DMS79 treated with DMSO at 0.1 percent for 48 hours (cell line): Measurements from ENCODE around the gene PRSS53.

ENCODE experiments used
- DNase-seq: peaks from one replicate; lab custom pipeline; 2025; lab: John Stamatoyannopoulos, UW

Gene PRSS53

DNA sequence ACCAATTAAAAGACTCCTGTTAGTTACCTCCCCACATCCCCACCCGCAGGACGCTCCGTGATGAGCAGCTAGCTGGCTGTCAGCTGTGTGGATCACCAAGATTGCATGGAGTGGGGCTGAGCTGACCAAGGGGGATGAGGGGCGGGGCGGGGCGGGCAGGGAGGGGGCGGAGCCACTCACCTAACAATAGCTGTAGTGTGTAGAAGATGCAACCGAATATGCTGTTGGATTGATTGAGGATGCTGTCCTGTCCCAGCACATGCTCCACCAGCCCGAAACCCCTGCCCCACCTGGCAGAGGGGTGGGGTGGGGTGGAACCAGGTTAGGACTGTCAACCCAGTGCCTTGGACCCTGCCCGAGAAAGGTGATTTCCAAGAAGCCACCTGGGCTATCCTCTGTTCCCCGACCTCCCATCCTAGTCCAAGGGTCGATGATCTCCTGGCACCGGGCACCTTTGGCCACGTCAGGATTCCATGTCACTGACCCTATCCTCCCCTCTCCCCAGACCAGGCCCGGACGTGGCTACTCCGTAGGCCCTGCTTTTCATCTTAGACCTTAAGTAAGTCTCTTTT, 4.5 kb upstream of the PRSS53 start:
- peak; percentile 27 for DNase-seq

DNA sequence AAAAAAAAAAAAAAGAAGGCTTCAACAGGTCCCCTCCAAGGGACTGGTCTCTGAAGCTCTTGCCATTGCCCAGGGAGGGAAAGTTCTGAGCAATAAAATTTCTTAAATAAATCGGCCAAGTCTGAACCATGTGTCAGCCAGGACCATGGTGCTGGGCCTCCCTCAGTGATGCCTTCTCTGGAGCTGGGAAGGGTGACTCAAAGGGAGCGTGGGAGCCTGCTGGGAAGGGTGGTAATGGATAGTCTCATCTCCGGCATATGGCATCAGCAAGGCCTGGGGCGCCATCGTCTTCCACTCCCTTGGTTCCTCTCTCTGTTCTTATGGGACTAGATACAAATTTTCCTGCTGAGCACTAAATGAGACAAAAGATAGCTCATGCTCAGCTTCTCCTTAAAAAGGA, 3.6 kb upstream of the PRSS53 start:
- DNase-seq, result no peak

DNA sequence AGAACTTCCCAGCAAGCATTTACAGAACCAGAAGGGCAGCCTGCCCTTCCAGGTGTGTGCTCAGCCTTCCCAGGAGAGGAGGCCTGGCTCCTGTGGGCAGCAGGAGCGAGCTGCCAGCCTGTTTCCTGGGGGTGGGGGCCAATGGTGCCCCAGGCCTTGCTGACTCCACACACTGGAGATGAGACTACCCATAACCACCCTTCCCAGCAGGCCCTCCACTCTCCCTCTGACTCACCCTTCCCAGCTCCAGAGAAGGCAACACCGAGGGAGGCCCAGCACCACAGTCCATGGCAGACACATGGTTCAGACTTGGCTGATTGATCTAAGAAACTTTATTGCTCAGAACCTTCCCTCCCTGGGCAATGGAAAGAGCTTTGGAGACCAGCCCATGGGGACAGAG, 1.8 kb upstream of the PRSS53 start:
- no peak for DNase-seq

DNA sequence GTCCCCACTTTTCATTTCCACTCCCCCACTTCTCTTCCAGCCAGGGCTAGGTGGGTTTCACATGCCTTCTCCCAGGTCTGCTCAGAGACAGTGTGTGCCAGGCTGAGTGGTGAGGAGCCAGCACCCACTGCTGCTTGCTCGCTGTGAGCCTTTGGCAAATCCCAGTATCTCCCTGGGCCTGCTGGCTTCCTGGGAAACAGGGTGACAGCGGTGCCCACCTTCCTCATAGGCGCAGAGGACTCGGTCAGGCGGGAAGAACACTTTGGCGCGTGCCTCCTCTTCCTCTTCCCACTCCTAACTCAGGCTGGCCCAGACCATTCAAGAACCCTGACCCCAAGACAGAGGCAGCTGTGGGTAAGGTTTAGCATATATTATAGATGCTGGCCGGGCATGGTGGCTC, 456 bp upstream of the PRSS53 start:
- no peak for DNase-seq

DNA sequence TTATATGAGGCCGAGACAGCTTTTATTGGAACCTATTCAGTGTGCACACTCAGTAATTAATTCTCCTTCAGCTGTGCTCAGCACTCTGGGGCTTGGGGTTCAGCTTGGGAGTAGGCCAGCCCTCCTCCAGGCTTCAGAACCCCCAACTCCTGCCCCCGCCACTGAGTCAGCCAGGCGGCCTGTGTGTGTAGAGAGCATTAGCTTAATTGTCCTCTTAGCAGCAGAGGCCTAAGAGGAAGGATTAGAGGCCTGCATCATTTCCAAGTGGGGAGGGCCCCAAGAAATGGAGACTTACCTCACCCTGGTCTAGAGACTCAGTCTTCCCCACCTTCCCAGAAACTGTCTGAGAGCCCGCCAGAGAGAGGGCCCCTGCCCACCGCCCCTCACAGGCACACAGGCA, 772 bp downstream of the PRSS53 start:
- no peak for DNase-seq

DNA sequence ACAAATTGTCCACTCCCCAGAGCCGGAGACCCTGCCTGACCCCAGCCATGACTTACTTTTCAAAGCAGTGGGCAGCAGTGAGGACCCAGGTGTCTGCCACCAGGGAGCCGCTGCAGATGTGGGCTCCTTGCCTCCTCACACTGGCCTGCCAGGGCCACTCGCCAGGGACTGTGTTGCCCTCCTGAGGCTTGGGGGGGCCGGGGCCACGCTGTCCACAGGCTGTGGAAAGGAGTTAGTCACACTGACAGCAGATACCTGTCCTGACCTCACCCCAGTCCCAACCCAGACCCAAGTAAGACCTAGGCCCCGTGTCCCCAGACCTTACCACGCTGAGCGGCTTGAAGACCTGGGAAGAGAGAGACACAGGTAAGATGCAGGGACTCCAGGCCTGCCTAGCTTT, 1.3 kb downstream of the PRSS53 start:
- no peak for DNase-seq

DNA sequence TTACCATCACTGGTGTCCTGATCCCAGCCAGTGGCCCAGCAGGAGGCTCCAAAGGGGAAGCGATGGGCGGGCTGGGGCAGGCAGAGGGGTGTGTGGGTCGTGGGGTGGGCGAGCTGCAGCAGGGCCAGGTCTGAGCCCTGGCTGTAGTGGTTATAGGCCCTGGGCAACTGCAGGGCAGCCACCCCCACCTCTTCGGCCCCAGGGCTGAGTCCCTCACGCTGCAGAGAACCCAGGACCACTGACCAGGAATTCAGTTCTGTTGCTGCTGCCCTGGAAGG, 2.2 kb downstream of the PRSS53 start:
- DNase-seq, result no peak

DNA sequence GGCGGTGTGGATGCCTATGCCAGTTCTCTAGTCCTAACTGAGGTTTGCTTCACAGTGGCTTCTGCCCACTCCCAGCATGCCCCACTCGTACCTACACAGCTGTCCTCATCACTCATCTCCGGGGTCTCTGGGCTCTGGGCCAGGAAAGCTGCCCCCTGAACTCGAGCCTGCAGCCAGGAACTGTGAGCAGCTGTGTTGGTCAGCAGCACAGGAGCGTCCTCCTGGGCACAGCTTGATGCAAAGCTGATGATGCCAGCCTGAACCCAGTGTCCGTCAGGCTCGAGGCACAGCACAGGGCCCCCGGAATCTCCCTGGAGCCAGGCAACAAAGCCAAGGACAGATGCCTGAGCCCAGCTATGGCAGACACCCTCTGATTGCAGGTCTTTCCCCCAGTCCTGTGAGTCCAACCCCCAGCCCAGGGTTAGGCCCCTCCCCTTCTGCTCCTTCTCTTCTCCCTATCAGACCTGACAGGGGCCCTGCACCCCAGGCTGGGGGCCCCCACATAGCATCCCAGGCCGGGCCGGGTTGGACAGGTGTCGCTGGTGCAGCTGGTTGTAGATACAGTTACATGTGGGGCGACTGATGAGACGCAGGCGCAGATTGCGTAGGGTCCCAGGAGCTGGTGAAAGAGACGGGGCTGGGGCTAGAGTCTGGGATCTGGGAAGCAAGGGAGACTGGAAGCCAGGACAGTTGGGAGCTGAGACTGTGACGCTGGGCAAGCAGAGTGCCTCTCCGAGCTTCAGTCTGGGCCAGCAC, 2.7 kb downstream of the PRSS53 start:
- DNase-seq, result no peak

DNA sequence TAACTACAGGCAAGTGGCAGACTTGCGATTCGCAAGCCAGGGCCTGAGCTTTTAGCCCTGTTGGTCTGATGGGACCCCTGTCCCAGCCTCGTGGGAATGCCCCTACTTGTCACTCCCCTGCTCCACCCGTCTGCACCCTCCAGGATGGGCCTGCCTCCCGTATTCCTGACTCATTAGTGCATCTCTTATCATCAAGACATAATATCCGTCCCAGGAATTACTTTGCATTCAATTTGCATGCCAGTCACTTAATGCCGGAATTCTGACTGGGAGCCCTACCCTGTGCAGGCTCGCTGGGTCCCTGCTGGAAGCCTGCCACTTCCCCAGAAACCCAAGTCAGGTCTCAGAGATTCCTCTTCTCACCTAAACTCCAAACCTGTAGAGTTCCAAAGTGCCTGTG, 3.3 kb downstream of the PRSS53 start:
- no peak for DNase-seq

DNA sequence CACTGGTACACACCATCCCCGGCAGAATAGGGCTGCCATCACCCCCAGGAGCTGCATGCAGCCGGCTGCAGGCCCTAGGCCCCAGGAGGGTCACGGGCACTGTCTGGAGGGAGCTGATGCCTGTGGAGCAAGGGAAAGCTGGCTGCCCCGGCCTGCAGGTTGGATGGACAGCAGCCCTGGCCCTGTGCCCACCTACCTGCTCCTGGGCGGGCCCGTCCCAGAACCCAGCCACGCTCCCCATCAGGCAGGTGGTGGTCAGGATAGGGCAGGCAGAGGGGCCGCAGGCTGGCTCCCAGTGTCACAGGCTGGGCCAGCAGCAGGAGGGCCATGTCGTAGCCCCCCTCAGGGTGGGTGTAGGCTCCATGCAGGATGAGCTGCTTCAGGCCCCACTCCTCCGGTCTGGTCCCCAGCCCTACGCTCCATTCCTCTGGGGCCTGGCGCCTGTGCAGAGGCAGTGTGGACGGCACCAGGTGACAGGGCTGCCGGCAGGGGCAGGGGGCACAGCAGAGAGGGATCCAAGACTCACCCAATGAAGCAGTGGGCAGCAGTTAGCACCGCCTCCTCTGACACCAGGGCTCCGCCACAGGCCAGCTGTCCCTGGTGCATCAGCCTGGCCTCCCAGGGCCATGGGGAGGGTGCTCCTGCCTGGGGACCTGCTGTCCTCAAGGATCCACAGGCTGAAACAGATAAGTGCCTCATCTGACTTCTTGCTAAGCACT, 4.0 kb downstream of the PRSS53 start:
- DNase-seq, result no peak

DNA sequence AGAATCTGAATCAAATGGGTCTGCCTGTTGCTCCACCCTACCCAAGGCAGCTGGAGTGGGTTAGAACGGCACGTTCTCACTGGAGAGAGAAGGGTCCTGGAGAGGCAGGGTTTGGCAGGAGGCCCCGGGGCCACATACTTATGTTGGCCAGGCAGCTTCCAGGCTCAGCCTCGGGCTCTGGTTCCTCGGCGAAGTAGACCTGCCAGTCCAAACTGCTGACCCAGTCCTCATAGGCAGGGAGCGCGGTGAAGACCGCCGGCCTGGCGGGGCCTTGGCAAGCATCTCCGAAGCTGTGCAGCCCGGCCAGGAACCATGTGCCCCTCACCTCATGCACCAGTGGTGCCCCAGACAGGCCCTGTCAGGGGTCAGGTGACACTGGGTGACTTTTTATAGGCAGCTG, 4.8 kb downstream of the PRSS53 start:
- no peak for DNase-seq

DNA sequence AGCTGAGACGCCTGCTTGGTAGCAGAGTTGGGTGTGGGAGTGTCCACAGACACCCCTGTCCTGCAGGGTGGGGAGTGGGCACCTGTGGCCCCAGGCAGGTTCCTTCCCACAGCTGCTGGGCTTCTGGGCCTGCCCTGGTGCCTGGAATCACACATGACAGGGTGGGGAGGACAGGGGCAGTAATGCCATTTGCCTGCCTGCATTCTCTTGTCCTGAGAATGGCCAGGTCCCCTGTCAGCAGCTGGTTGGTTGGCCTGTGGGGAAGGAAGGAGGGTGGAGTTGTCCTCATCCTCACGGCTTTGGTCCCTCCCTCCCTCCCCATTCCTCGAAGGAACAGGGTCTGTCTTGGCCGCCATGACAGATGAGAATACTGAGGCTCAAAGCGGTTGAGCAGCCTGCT, 5.2 kb downstream of the PRSS53 start:
- no peak for DNase-seq

DNA sequence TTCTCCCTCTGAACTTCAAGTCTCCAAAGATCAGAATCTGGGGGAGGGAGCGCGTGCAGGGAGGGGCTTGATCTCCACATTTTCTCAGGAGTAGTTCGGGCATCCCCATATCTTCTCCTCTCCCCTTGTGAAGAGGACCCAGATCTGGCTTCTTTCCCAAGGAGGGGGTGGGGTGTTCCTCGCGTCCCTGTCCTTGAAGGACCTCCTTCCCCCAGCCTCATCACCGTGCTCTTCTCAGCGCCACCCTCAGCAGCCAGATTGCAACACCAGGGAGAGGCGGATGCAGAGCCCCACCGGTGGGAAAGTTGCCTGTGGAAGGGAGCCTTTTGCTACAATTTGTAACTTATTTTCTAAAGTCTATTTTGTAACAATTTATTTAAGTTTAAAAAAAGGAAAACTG, 5.7 kb downstream of the PRSS53 start:
- no peak for DNase-seq

DNA sequence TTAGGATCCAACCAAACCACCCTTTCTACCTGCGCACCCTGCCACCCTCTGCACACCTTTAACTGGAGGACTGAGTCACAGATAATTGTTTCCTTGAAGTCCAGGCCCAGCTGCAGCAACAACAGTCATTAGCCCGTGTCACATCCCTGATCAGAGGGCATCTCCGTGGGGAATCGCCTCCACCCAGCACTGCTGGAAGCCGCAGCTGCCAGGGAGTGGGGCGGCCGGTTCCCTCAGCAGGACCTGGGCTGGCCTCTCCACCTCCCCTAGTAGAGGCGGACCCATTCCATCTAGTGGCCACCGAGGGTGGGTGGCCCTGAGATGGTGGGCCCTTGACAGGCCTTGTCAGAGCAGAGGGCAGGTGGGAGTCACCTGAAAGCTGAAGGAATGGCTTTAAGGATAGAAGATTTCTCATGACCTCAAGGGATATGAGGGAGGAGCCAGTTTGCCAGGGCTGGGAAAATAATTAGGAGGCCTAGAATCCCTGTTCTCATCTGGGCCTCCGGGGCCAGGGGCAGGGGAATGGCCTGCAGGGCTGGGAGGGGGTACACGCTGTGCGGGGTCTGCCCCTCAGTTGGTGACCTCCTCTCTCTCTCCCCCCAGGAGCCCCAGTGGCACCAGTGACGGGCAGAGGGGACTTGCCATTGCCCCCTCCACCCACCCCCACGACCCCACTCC, 6.2 kb downstream of the PRSS53 start:
- no peak for DNase-seq

DNA sequence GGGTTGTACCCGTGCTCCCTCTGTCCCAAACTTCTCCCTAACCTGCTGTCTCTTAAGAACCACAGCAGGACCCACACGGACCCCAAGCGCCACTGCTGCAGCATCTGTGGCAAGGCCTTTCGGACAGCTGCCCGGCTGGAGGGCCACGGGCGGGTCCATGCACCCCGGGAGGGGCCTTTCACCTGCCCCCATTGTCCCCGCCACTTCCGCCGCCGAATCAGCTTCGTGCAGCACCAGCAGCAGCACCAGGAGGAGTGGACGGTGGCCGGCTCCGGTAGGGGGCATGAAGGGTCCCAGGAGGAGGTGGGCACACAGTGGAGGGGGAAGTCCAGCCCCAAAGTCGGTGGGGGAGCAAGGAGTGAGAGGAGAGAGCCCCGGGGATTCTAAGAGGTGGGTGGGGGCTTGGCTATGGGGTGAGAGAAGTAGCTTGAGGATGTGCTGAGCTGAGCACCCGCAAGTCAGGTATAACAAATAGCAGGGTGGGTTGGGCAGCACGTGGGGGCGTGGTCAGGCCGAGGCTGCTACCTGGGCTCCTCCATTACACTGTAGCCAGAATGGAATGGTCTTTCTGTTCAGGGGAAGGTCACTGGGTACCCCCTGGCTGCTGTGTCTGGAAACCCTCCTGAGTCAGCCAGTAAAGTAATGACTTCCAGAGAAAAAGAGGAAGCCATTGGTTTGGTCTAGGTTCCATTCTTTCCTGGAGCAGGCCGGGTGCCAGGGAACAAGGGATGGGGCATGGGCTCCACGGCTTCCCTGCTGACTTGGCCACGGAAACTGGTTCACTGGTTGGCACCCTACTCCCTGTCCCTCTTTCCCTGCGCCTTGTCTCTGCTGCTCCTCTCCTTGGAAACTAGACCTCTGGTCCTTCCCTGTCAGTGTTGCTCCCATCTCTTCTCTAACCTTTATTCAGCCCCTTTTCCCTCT, 7.1 kb downstream of the PRSS53 start:
- DNase-seq, result no peak

DNA sequence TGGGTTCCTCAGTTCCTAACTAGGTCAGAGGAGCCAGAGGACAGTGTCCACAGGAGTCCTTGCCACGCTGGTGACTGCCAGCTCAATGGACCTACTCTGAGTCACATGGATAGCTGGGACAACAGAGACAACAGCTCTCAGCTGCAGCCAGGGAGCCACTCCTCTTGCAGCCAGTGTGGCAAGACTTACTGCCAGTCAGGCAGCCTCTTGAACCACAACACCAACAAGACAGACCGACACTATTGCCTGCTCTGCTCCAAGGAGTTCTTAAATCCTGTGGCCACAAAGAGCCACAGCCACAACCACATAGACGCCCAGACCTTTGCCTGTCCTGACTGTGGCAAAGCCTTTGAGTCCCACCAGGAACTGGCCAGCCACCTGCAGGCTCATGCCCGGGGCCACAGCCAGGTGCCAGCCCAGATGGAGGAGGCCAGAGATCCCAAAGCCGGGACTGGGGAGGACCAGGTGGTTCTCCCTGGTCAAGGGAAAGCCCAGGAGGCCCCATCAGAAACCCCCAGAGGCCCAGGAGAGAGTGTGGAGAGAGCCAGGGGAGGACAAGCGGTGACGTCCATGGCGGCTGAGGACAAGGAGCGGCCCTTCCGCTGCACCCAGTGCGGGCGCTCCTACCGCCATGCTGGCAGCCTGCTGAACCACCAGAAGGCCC, 7.9 kb downstream of the PRSS53 start:
- DNase-seq, result no peak

DNA sequence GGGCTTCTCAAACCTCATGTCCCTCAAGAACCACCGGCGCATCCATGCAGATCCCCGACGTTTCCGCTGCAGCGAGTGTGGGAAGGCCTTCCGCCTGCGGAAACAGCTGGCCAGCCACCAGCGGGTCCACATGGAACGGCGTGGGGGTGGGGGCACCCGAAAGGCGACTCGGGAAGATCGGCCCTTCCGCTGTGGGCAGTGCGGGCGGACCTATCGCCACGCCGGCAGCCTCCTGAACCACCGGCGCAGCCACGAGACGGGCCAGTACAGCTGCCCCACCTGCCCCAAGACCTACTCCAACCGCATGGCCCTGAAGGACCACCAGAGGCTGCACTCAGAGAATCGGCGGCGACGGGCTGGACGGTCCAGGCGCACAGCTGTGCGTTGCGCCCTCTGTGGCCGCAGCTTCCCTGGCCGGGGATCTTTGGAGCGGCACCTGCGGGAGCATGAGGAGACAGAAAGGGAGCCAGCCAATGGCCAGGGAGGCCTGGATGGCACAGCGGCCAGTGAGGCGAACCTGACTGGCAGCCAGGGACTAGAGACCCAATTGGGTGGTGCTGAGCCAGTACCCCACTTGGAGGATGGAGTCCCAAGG, 8.6 kb downstream of the PRSS53 start:
- DNase-seq, result no peak

DNA sequence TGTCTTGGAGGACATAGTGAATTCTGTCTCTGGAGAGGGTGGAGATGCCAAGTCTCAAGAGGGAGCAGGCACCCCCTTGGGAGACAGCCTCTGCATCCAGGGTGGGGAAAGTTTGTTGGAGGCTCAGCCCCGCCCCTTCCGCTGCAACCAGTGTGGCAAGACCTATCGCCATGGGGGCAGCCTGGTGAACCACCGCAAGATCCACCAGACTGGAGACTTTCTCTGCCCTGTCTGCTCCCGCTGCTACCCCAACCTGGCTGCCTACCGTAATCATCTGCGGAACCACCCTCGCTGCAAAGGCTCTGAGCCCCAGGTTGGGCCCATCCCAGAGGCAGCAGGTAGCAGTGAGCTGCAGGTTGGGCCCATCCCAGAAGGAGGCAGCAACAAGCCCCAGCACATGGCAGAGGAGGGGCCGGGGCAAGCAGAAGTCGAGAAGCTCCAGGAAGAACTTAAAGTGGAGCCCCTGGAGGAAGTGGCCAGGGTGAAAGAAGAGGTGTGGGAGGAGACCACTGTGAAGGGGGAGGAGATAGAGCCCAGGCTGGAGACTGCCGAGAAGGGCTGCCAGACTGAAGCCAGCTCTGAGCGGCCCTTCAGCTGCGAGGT, 9.3 kb downstream of the PRSS53 start:
- no peak for DNase-seq

DNA sequence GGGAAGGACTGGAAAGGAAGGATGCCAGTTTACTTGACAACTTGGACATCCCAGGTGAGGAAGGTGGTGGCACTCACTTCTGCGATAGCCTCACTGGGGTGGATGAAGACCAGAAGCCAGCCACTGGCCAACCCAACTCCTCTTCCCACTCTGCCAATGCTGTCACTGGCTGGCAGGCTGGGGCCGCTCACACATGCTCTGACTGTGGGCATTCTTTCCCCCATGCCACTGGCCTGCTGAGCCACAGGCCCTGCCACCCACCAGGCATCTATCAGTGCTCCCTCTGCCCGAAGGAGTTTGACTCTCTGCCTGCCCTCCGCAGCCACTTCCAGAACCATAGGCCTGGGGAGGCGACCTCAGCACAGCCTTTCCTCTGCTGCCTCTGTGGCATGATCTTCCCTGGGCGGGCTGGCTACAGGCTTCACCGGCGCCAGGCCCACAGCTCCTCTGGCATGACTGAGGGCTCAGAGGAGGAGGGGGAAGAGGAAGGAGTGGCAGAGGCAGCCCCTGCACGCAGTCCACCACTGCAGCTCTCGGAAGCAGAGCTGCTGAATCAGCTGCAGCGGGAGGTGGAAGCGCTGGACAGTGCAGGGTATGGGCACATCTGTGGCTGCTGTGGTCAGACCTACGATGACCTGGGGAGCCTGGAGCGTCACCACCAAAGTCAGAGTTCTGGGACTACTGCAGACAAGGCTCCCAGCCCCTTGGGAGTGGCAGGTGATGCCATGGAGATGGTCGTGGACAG, 10.0 kb downstream of the PRSS53 start:
- DNase-seq, result no peak
